HUES6 (cell line): Measurements from ENCODE around the gene EXOC3.

Source experiments
- H3K27ac ChIP-seq: 2 replicates; pipeline ENCODE4 v1.7.0; 2013; ENCODE audit warnings: low read depth, mild to moderate bottlenecking, low read length, inconsistent platforms
- H3K27me3 ChIP-seq: 2 replicates; pipeline ENCODE4 v1.6.1; 2013; ENCODE audit warnings: low read length; ENCODE audit not compliant: control insufficient read depth, insufficient read depth
- H3K36me3 ChIP-seq: 2 replicates; pipeline ENCODE4 v1.6.1; 2013; ENCODE audit warnings: low read length; ENCODE audit not compliant: control insufficient read depth, insufficient read depth
- H3K4me1 ChIP-seq: 2 replicates; pipeline ENCODE4 v1.6.1; 2013; ENCODE audit warnings: low read length; ENCODE audit not compliant: control insufficient read depth, insufficient read depth
- H3K4me3 ChIP-seq: 2 replicates; pipeline ENCODE4 v1.5.1; 2013; ENCODE audit warnings: low read depth, low read length
- H3K9ac ChIP-seq: one replicate; pipeline ENCODE4 v1.6.1; 2013; ENCODE audit warnings: mild to moderate bottlenecking, low read length
- H3K9me3 ChIP-seq: 2 replicates; pipeline ENCODE4 v1.6.1; 2013; ENCODE audit warnings: low read depth, low read length; ENCODE audit not compliant: control insufficient read depth, insufficient read depth

EXOC3 gene

GRCh38 chr5:428754-429452, 14.1 kb upstream of the EXOC3 start:
- no peak overlapping the region for H3K9ac ChIP-seq
- H3K9me3 ChIP-seq: no peaks in the 10 kb centered on the region
- no peaks in the 10 kb centered on the region for H3K27me3 ChIP-seq
- H3K27ac ChIP-seq: no peak overlapping the region
- no peaks in the 10 kb centered on the region for H3K36me3 ChIP-seq
- no peaks in the 10 kb centered on the region for H3K4me1 ChIP-seq
- H3K4me3 ChIP-seq: no peak overlapping the region

- no peak overlapping the region for H3K27ac ChIP-seq
- no peaks in the 10 kb centered on the region for H3K36me3 ChIP-seq
- no peaks in the 10 kb centered on the region for H3K27me3 ChIP-seq
- no peaks in the 10 kb centered on the region for H3K9me3 ChIP-seq
- no peak overlapping the region for H3K4me3 ChIP-seq
- no peak overlapping the region for H3K9ac ChIP-seq
- H3K4me1 ChIP-seq: no peaks in the 10 kb centered on the region
Measured at GRCh38 chr5:429453-430188, 13.4 kb upstream of the EXOC3 start.

GRCh38 chr5:430214-430925, 12.6 kb upstream of the EXOC3 start:
- Histone ChIP-seq H3K4me3 (no peak overlapping the region), H3K27ac (no peak overlapping the region), H3K9me3 (no peaks in the 10 kb centered on the region), H3K4me1 (no peaks in the 10 kb centered on the region), H3K27me3 (no peaks in the 10 kb centered on the region), H3K36me3 (no peaks in the 10 kb centered on the region), H3K9ac (no peak overlapping the region)

- H3K9me3 ChIP-seq: no peaks in the 10 kb centered on the region
- H3K4me1 ChIP-seq: no peaks in the 10 kb centered on the region
- no peak overlapping the region for H3K4me3 ChIP-seq
- no peaks in the 10 kb centered on the region for H3K36me3 ChIP-seq
- no peak overlapping the region for H3K9ac ChIP-seq
- no peak overlapping the region for H3K27ac ChIP-seq
- H3K27me3 ChIP-seq: no peaks in the 10 kb centered on the region
Measured at GRCh38 chr5:431001-431710, 11.8 kb upstream of the EXOC3 start.

GRCh38 chr5:431711-432050, 11.3 kb upstream of the EXOC3 start:
- H3K36me3 ChIP-seq: no peaks in the 10 kb centered on the region
- H3K4me3 ChIP-seq: no peak overlapping the region
- H3K4me1 ChIP-seq: no peaks in the 10 kb centered on the region
- H3K27ac ChIP-seq: no peak overlapping the region
- H3K9ac ChIP-seq: no peak overlapping the region
- no peaks in the 10 kb centered on the region for H3K9me3 ChIP-seq
- no peaks in the 10 kb centered on the region for H3K27me3 ChIP-seq

GRCh38 chr5:432201-432927, 10.6 kb upstream of the EXOC3 start:
- Histone ChIP-seq H3K36me3 (no peaks in the 10 kb centered on the region), H3K27me3 (no peaks in the 10 kb centered on the region), H3K9me3 (no peaks in the 10 kb centered on the region), H3K4me3 (no peak overlapping the region), H3K27ac (no peak overlapping the region), H3K4me1 (no peaks in the 10 kb centered on the region), H3K9ac (no peak overlapping the region)

DNA sequence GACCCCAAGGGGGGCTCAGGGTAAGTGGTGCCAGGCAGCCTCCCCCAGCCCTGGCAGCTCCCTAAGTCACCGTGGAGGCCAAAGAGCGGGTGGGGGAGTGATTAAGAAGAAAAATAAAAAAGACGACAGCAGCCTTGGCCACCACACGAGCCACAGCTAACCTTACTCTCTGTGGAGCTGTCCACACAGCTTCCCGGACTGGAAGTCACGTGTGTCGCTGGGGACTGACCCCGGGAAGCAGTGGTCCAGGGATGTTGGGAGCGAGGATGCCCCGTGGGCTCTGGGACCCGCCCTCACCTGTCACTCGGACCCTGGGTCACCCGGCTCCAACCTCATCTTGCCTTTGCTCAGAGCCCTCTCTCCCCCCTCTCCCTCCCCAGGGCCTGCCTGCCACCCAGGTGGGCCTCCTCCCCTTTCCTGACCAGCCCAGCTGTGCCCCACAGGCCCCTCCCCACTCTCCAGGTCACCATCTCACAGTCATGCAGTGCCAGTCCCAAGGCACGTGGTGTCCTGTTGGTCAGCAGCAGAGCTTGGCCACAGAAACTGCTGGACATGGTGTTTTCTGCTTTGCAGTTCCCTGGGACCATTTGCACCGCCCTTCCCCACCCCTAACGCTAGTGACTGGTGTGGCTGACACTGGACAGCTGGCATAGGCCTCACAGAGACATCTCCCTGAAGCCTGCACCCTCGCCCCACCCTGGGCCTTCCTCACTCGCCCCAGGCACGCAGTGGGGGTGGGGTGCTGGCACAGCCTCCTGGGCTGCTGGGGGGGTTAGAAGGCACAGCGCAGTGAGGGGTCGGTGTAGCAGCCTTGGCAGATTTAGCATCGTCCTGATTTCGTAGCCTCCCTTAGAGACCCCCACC, 9.8 kb upstream of the EXOC3 start:
- no peak overlapping the region for H3K27ac ChIP-seq
- H3K4me1 ChIP-seq: no peaks in the 10 kb centered on the region
- H3K27me3 ChIP-seq: no peaks in the 10 kb centered on the region
- H3K9me3 ChIP-seq: no peaks in the 10 kb centered on the region
- H3K36me3 ChIP-seq: no peaks in the 10 kb centered on the region
- no peak overlapping the region for H3K4me3 ChIP-seq
- no peak overlapping the region for H3K9ac ChIP-seq

DNA sequence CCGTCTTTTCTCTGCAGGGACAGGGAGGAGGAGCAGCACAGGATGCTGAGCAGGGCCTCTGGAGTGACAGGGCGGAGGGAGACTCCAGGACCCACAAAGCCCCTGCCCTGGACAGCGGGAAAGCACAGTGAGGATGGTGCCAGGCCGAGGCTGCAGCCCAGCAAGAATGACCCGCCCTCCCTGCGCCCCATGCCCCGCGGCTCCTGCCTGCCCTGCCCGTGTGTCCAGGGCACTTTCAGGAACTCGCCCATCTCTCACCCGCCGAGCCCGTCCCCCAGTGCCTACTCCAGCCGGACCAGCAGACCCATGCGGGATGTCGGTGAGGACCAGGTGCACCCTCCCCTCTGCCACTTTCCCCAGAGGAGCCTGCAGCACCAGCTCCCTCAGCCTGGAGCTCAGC, 9.1 kb upstream of the EXOC3 start:
- Histone ChIP-seq H3K4me3 (no peak overlapping the region), H3K9me3 (no peaks in the 10 kb centered on the region), H3K9ac (no peak overlapping the region), H3K27me3 (no peaks in the 10 kb centered on the region), H3K36me3 (no peaks in the 10 kb centered on the region), H3K4me1 (no peaks in the 10 kb centered on the region), H3K27ac (no peak overlapping the region)

DNA sequence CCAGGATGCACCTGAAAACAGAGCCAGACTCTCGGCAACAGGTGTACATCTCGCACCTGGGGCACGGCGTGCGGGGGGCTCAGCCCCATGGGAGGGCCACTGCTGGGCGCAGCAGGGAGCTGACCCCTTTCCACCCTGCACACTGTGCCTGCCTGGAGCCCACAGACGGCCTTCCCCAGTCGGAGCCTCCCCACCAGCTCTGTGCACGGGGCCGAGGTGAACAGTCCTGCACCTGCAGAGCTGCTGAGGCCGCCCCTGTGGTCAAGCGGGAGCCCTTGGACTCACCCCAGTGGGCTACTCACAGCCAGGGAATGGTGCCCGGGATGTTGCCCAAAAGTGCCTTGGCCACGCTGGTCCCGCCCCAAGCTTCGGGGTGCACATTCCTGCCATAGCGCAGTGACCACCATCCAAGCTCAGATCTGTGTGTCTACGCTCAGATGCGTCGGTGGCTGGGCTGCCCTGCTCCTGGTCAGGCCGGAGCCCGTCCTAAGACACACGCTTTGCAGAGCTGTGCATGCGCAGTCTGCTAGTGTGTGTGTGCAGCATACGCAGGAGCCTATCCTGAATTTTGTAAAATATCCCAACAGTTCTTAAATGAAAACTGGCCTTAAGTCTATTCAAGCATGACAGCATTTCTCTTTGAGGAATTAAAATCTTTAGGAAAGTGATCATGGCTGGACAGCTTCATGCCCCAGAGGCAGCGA, 8.4 kb upstream of the EXOC3 start:
- H3K4me1 ChIP-seq: no peaks in the 10 kb centered on the region
- no peaks in the 10 kb centered on the region for H3K9me3 ChIP-seq
- H3K27ac ChIP-seq: no peak overlapping the region
- no peaks in the 10 kb centered on the region for H3K36me3 ChIP-seq
- H3K9ac ChIP-seq: no peak overlapping the region
- H3K27me3 ChIP-seq: no peaks in the 10 kb centered on the region
- H3K4me3 ChIP-seq: no peak overlapping the region
